Retinal pigment epithelial cell (primary cell): Measurements from ENCODE around the gene C13orf46.
"Not testable (repeated sequence)": the region's sequence is repeated elsewhere in the genome, so short reads cannot be mapped to it uniquely, and the experiment has no call there.

Experiments used
- DNase-seq: peaks from one replicate; pipeline ENCODE4 v3.0.0-alpha.2; 2010; ENCODE audit warnings: low read depth
- H3K4me3 ChIP-seq: 2 replicates; pipeline ENCODE4 v1.5.1; 2011; ENCODE audit warnings: mild to moderate bottlenecking, low read length, control low read depth, moderate library complexity
- TF ChIP-seq, protein P1 (sequence below): conservative IDR thresholded peaks from 2 replicates; pipeline ENCODE4 v1.5.1; 2011; ENCODE audit warnings: low read depth, low read length, control low read depth, inconsistent platforms

The C13orf46 gene

DNA sequence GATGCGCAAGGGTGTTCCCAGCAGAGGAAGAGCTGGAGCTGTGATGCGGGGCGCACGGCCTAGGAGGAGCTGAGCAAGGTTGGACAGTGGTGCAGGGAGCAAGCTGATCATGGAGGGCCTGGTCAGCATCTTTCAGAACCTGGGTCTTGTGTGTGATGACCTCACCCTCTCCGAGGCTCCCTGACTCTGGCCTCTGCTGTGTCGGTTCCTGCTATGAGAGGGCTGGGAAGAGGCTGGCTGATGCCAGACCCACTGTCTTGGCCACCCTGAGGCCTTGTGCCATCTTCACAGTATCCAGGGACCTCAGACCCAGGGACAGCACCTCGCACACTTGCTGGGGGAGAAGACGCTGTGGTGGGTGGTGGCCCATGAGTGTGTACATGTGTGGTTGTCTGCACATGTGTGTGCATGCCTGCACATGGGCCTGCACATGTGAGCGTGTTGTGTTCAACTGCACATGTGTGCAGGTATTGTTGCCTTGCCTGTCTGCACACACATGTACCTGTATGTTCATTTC, 16.5 kb upstream of the C13orf46 start:
- TF ChIP-seq, protein P1, sequence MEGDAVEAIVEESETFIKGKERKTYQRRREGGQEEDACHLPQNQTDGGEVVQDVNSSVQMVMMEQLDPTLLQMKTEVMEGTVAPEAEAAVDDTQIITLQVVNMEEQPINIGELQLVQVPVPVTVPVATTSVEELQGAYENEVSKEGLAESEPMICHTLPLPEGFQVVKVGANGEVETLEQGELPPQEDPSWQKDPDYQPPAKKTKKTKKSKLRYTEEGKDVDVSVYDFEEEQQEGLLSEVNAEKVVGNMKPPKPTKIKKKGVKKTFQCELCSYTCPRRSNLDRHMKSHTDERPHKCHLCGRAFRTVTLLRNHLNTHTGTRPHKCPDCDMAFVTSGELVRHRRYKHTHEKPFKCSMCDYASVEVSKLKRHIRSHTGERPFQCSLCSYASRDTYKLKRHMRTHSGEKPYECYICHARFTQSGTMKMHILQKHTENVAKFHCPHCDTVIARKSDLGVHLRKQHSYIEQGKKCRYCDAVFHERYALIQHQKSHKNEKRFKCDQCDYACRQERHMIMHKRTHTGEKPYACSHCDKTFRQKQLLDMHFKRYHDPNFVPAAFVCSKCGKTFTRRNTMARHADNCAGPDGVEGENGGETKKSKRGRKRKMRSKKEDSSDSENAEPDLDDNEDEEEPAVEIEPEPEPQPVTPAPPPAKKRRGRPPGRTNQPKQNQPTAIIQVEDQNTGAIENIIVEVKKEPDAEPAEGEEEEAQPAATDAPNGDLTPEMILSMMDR: no peak
- no peak overlapping the region for H3K4me3 ChIP-seq
- DNase-seq: no peak

DNA sequence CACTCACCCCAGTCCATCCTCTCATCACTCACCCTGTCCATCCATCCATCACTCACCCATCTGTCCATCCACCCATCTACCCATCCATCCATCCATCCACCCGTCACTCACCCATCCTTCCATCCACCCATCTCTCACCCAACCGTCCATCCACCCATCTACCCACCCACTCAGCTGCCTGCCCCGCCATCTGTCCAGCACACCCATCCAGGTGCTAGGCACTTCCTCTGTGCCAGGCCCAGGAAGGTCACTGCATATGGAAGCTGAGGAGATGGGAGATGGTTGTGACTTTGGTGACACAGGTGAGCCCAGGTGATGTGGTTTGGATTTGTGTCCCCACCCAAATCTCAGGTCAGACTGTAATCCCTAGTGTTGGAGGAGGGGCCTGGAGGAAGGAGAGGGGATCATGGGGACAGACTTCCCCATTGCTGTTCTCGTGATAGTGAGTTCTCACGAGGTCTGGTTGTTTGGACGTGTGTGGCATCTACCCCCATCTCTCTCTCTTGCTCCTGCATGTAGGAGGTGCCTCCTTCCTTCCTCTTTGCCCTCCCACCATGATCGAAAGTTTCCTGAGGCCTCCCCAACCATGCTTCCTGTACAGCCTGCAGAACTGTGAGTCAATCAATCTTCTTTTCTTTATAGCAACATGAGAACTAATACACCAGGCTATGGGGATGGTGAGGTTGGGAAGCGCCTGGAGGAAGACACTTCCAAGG, 15.9 kb upstream of the C13orf46 start:
- DNase-seq: no peak
- no peak overlapping the region for H3K4me3 ChIP-seq
- TF ChIP-seq, protein P1: no peak

DNA sequence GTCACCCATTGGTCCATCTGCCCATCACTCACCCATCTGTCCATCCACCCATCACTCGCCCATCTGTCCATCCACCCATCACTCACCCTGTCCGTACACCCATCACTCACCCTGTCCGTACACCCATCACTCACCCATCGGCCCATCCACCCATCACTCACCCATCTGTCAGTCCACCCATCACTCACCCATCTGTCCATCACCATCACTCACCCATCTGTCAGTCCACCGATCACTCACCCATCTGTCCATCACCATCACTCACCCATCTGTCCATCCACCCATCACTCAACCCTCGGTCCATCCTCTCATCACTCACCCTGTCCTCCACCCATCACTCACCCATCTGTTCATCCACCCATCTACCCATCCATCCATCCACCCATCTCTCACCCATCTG, 15.0 kb upstream of the C13orf46 start:
- not testable (repeated sequence) for DNase-seq, H3K4me3 ChIP-seq

DNA sequence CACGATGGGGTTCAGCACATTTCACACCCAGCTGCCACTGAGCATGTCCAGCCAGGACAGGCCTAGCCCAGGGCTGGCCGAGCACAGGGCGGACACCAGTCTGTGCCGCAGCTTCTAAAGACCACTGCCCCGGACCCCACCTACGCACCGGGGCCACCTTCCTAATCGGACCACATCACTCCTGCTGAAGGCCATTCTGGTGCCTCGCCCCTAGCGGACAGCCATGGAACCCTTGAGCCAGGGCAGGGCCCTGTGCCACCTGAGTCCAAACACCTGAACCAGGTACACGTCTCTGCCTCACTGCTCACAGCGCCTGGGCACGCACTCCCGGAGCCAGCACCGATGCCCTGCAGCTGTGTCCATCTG, 8.4 kb upstream of the C13orf46 start:
- TF ChIP-seq, protein P1: no peak
- DNase-seq: no peak
- H3K4me3 ChIP-seq: no peak overlapping the region

DNA sequence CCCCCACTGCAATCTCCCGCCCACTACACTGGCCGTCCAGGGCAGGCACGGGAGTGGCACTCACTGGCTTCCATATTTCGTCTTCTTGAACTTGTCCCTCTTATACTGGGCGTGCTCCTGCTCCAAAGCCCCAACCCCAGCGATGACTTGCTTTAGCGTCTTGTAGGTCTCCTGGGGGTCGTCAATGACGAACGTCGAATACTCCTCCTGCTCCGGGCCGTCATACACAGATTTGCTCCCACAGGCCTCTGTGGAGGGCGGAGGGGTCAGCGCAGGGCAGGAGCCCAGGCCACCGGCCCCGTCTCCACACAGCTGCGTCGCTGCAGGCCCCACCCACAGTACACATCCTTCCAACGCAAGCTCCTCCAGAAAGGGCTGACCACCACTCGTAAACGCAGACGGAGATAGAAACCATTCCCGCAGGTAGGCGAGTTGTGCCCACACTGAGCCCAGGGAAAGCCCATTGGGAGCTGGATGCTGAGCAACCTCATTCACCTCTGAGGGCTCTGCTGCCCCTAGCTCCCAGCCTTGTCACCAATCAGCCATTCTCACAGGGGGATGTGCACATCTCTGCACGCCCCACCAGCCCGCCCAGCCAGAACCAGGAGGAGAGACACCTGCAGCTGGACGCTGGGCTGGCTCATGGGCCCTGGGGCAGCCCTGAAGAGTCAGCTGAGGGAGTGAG, 7.9 kb upstream of the C13orf46 start:
- TF ChIP-seq, protein P1: no peak
- no peak for DNase-seq
- H3K4me3 ChIP-seq: no peak overlapping the region

DNA sequence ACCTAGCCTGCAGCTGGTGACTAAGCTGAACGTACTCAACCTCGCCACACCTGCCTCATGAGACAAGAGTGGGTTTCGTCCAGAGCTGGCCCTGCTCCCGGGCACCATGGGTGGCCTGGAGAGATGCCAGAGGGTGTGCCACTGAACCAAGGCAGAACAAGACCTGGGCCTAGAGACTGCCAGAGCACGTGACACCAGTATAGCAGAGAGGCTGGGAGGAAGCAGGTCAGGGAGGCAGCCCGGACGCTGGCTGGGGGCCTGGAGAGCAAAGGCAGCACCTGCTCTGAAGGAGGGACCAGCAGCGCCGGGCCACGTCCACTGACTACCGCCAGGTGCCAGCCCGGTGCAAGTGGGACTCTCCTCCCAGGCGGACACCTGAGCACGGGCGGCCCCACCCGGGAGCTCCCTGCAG, 7.3 kb upstream of the C13orf46 start:
- H3K4me3 ChIP-seq: no peak overlapping the region
- TF ChIP-seq, protein P1: no peak
- peak; percentile 51 for DNase-seq

DNA sequence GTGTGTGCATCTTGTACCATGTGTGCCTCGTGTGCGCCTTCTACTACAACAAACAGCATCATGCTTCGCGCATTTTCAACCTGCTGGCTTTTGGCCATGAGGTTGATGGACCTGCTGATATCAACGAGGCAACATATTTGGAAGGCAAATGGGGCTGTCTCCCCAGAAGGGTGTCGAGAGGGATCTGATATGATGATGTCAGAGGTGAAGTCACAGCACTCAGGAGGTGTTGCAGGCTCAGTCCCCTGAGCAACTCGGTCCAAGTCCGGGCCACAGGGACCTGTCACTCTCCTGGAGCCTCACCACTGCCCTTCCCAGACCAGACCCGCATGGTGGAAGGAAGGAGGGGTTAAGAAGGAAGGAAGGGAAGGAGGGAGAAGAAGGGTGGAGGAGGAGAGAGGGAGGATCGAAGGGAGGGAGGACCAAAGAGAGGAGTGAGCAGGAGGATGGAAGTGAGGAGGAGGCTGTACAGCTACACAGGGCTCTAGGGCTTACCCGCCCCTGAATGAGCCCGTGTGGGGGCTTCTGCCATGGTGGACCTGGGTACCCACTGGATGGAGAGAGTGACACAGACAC, 6.7 kb upstream of the C13orf46 start:
- H3K4me3 ChIP-seq: no peak overlapping the region
- TF ChIP-seq, protein P1: no peak
- DNase-seq: no peak
